ENCODE measurements around the gene TPM4.
"Not testable (repeated sequence)": the region's sequence is repeated elsewhere in the genome, so short reads cannot be mapped to it uniquely, and the experiment has no call there.

TPM4 gene

DNA sequence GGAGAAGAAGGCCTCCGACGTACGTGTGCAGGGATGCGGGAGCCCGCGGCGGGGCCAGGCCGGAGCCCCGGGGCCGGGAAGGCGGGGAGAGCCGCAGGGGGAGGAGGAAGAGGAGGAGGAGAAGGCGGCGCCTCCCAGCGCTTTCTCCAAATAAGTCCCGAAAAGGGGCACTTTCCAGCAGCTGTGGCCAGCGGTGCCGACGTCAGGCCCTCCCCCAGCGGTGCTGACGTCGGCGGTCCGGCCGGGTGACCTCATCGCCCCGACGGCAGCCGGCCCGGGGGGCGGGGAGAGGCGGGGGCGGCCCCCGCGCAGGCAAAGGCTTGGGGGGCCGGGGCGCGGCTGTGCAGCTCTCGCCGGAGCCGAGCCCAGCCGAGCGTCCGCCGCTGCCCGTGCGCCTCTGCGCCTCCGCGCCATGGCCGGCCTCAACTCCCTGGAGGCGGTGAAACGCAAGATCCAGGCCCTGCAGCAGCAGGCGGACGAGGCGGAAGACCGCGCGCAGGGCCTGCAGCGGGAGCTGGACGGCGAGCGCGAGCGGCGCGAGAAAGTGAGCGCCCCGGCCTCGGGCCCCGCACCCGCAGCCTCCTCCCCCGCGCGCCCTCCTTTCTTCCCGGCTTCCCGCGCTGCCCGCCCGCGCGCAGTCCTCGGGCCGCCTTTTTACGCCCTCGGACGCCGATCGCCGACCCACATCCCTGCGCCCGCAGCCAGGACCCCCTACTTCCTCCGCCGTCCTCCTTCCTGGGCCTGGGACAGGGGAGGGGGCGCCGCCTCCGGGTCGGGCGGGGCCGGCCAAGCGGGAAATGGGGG is at the start of gene TPM4:
Gene TPM4, plus strand, starts transcription at position 342 of the 804 bp plus-strand sequence. Its CDS starts 71 bp downstream, at position 413.
- peak; percentile 90 for DNase-seq

DNA sequence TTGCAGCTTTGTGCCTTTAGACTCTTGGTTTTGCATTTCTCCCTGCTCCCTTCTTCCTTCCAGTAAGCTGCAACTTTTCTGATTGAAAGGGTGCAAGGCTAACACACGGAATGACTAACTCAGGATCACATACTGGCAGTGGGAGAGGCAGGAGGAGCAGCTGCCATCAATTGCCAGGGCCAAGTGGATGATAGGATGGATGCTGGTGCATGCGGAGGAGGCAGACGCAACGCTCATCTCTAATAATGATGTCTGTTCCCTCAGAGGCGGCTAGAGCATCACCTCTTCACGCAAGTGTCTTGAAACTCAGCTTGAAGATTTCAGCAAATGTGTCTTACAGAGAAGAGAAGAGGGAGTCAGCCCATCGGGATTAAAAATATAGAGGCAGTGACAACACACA is 49.5 kb upstream of the TPM4 start:
- DNase-seq: no peak

DNA sequence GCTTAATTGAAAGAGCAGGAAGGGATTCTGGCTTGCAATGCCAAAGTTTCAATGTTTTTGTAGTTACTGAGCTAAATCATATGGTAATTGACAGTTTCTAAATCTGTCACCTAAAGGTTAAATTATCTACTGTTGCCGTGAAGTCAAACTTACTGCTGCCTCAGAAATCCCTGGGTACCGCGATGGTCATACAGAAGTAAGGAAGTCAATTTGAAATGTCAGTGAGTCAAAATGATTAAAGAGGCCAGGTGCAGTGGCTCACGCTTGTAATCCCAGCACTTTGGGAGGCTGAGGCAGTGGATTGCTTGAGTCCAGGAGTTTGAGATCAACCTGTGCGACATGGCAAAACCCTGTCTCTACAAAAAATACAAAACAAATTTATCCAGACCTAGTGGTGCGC is 48.8 kb upstream of the TPM4 start:
- DNase-seq: no peak

DNA sequence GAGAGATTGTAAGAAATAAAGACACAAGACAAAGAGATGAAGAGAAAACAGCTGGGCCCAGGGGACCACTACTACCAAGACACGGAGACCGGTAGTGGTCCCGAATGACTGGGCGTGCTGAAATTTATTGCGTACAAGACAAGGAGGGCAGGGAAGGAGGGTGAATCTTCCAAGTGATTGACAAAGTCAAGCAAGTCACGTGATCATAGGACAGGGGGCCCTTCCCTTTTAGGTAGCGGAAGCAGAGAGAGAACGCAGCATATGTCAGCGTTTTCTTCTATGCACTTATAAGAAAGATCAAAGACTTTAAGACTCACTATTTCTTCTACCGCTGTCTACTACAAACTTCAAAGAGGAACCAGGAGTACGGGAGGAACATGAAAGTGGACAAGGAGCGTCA is 46.1 kb upstream of the TPM4 start:
- DNase-seq: not testable (repeated sequence)

DNA sequence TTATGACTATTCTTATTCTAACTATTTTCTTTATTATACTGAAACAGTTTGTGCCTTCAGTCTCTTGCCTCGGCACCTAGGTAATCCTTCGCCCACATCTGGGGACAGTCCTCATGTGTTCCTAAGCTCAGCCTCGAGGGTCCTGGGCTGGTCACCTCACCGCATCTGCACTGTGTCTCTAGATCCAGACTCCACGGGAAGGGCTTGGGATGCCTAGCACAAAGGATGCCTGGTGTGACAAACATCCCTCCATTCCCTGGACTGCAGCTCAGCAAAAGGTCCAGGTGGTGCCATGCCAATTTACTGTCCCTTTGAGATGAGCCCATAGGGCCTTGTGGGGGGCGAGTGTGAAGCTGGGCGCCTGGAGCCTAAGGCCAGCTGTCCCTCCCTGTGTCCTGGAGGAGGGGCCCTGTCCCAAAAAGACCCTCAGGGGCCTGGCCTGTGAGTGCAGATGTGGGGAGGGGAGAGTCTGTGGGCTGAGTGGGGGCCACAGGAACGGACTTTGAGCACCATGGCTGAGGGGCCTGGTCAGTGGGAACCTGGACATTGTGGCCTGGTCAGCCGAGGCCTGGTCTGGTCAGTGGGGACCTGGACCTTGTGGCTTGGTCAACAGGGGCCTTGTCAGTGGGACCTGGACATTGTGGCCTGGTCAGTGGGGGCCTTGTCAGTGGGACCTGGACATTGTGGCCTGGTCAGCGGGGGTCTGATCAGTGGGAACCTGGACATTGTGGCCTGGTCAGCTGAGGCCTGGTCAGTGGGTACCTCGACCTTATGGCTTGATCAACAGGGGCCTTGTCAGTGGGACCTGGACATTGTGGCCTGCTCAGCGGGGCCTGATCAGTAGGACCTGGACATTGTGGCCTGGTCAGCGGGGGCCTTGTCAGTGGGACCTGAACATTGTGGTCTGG is 45.1 kb upstream of the TPM4 start:
- DNase-seq: no peak

DNA sequence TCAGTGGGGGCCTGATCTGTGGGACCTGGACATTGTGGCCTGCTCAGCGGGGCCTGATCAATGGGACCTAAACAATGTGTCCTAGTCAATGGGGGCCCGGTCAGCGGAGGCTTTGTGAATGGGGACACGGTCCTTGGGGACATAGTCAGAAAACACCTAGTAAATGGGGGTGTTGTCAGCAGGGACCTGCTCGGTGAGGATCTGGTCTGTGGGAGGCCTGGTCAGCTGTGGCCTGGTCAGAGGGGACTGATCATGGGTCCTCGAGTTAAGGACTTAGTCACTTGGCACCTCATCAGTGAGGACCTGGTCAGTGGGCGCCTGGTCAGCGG is 44.5 kb upstream of the TPM4 start:
- DNase-seq: no peak

DNA sequence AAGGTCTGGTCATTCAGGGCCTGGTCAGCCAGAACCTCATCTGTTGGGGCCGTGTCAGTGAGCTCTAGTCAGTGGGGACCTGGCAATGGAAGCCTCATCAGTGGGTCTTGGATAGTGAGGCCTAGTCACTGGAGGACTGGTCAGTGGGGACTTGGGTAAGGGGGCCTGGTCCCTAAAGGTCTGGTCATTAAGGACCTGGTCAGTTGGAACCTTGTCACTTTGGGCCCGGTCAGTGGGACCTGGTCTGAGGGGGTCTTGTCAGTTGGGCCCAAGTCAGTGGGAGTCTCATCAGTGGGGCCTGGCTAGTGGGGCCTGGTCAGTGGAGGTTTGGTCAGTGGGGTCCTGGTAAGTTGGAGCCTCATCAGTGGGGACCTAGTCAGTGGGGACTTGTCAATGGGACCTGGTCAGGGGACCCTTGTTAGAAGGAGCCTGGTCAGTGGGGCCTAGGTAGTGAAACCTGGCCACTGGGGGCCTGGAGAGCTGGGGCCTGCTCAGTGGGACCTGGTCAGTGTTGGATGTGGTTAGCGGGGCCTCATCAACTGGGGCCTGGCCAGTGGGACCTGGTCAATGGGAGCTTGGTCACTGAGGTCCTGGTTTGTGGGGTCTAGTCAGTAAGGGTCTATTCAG is 43.7 kb upstream of the TPM4 start:
- DNase-seq: no peak

DNA sequence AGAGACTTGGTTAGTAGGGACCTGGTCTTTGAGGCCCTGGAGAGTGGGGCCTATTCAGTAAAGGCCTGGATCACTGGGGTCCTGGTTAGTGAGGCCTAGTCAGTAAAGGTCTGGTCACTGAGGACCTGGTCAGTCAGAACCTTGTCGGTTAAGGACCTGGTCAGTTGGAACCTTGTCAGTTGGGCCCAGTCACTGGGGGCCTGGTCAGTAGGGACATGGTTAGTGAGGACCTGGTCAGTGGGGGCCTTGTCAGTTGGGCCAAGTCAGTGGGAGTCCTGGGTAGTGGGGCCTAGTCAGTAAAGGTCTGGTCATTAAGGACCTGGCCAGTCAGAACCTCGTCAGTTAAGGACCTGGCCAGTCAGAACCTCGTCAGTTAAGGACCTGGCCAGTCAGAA is 43.2 kb upstream of the TPM4 start:
- DNase-seq: no peak

DNA sequence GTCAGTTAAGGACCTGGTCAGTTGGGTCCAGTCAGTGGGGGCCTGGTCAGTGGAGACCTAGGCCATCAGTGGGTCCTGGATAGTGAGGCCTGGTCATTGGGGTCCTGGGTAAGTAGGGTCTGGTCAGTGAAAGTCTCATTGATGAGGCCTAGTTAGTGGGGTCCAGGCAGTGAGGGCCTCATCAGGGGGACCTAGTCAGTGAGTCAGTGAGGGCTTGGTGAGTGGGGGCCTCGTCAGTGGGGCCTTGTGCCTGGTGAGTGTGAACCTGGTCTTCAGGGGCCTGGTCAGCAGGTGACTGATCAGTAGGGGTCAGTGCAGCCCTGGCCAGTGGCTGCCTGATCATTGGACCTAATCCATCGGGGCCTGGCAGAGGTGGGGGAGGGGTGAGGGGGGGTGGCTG is 42.6 kb upstream of the TPM4 start:
- DNase-seq: no peak

DNA sequence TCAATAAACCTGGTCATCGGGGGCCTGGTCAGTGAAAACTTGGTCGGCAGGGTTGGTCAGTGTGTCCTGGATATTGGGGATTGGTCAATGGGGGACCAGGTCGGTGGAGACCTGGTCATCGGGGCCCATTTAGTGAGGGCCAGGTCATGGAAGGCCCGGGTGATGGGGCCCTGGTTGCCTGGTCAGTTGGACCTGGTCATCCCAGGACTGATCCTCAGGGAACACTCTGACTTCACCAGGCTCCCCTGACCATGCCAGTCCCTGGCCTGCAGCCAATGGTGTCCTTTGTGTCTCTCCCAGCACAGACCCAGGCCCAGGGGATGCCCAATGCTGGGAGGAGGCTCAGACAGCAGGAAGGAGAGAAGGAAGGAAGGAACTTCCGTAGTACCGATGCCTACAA is 42.1 kb upstream of the TPM4 start:
- no peak for DNase-seq

DNA sequence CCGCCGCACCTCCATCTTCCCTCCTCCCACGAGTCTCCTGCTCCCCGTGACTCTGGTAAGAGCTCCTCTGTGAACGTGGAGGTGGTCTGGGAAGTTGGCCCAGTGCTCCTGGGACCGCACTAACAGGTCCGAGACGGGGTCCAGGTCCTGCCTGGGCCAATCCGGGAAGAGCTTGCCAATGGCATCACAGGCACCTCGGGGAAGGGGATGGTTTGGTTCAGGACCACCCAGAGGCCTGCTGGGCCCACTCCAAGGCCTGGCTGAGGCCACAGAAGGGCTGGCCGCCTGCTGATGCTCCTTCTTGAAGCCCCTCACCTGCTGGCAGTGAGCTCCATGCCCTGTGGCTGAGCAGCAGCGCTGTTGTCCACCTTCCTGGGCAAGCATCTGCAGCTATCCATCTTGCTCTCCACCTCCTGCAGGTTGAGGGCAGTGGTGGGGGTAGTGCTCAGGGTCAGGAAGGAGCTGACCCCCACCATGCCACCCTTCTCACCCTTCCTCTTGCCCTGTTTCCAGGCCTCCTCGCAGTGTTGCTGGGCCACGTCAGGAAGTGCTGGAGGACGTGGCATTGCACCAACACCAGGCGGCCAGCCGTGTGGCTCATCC is 41.2 kb upstream of the TPM4 start:
- DNase-seq: no peak

DNA sequence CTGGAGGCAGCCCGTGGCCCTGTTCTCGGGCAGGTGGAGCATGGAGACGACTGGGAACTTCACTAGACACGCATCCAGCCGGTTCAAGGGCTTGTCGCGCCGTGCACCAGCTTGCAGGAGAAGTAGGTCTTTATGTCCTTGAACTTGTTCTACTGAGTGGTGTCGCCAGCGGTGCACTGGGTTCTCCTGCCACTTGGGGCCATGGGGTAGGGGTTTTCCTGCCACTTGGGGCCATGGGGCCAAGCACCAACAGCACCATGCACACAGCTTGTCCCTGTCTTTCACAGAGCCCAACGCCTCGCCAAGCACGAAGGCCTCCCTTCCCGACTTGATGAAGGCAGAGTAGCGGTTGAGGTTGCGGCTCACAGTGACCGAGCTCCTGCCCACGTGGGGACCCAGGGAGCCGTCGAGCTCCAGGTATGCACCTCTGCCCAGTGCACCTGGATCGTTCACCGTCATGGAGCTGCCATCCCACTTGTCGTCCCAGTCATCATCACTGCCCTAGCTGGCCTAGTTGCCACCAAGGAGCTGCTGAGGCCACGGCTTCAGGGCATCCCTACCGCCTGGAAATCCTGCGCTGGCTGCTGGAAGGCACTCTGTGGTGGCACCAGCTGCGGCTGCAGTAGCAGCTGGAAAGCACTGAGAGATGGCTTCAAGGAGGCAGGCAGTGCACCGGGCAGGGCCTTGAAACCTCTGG is 40.5 kb upstream of the TPM4 start:
- DNase-seq: no peak

DNA sequence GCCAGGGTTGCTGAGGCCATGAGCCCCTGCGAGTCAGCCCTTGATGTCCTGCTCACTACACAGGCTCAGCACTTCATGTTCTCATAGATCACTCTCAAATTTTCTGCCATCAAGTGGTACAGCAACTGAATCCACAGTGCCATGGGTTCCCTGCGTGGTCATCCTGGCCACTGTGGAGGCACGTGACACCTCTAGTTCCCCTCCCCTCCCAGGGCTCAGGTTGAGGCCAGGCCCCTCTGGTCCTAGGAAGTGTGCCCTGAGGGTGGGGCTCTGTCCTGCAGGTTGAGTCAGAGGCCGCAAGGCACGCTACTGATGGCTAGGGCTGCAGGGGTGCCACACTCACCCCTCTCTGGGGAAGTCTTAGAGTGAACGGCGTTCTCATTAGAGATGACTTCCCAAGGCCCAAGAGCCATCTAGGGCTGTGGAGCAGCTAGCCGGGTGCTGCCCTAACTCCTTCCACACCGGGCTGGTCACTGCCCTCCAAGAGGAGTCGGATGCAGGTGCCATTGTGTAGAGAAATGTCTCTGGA is 39.8 kb upstream of the TPM4 start:
- no peak for DNase-seq

DNA sequence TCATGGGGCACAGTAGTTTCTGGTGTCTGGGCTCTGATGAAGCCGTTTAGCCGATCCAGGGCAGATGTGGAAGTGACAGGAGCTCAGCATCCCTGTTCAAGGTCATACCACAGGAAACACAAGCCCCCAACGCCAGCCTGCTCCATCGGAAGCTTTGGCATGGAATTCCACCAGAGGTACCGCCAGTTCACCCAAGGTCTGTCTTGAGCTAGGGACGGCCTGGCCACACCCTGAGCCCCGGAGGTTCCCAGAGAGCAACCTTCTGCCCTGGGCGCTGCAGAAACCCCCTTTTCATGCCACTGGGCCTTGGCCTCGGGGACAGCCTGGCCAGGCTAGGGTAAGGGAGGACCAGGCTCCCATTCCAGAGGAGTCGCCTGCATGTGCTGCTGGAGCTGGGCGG is 39.4 kb upstream of the TPM4 start:
- DNase-seq: no peak

DNA sequence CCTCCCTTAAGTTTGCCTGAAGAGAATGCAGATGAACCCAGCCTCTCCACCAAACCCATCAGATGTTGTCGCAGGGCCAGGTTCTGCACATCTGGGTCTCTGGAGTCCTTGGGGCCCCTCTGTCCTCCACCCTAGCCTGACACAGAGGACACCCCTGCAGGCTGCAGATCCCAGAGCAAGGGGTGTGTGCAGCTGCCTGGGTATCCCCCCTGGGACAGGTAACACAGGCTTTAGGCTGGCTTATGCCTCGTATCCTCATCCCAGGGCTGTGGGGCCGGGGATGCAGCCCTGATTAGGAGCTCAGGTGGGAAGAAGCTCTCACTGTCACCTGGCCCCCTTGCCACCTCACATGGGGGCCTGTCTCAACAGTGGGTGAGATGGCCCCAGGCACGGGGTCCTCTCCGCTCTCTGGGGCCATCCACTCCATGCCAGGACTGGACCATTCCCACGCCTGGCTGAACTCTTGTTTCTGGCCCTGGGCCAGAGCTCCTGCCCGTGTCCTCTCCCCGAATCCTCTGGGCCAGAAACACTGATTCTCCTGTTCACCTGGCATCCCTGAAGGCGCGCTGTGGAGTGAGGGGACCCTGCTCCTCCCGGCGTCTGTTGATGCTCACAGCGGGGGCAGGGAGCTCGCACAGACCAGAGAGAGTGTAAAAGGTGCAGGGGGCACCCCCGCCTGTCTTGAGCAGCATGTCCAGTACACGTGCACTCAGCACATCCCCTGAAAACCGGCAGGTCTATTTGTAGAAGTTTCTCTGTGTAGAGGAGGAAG is 38.7 kb upstream of the TPM4 start:
- DNase-seq: no peak

DNA sequence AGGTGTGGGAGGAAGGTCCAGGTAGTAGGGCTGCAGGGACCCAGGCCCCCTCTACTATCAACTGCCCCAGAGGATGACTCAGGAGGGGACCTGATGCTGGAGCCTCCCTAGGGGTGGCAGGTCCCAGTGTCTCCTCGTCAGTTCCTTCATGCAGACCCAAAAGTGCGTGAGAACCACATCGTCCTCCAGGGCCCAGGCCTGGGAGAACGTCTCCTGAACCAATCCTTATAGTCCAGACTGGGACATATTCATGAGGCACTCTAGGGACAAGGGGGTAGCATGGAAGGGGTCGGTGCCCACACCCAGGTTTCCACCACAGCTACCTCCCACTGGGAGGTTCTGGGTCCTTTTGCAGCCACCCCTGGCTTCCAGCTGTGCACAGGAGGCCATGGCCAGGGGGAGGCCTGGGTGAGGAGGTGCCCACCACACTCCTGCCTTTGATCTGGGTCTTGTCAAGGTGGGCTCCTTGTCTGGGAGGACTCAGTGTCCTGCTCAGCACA is 38.0 kb upstream of the TPM4 start:
- no peak for DNase-seq

DNA sequence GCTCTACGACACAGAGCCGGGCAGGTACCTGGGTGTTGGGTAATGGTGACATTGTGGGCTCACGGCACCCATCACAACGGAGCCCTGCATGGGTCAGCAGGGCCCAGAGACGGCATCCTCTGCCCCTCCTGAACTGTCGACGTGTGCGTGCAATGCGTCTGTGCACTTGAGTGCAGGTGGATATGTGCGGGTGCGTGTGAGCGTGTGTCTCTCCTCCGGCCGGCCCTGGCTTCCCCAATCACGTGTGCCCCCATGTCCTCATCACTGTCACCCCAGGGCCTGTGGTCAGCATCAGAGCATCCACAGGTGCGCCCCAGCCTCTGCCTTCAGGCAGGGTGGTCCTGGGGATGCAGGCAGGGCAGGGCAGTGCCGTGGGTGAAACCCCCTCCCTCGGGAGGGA is 37.2 kb upstream of the TPM4 start:
- DNase-seq: no peak

DNA sequence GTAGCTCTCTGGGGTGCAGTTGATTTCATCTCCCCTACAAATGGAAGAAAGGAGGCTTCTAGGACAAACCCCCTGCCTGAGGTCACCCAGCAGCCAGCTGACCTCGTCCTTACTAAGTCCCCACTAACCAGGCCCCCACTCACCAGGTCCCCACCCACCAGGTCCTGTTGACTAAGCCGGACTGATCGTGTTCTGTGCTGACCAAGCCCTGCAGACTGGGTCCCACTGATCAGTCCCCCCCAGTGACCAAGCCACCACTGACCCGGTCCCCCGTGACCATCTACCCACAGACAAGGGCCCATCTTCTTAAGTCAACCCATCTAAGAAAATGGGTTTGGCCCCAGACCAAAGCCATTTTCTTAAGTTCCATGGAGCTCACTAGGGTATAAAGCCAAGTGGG is 36.8 kb upstream of the TPM4 start:
- no peak for DNase-seq

DNA sequence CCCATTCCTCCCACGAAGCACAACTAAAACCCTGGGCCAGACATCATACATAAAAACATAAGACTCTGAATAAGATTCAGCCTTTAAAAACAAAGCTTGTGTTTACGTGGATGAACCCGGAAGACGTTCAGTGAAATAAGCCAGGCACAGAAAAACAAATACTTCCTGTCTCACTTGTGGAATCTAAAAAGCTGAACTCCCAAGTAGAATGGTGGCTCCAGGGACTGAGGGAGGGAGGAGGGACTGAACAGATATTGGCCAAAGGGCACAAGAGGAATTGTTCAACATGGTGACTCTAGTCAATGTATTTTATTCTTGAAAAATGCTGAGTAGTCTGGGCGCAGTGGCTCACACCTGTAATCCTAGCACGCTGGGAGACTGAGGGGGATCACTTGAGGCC is 35.7 kb upstream of the TPM4 start:
- no peak for DNase-seq

DNA sequence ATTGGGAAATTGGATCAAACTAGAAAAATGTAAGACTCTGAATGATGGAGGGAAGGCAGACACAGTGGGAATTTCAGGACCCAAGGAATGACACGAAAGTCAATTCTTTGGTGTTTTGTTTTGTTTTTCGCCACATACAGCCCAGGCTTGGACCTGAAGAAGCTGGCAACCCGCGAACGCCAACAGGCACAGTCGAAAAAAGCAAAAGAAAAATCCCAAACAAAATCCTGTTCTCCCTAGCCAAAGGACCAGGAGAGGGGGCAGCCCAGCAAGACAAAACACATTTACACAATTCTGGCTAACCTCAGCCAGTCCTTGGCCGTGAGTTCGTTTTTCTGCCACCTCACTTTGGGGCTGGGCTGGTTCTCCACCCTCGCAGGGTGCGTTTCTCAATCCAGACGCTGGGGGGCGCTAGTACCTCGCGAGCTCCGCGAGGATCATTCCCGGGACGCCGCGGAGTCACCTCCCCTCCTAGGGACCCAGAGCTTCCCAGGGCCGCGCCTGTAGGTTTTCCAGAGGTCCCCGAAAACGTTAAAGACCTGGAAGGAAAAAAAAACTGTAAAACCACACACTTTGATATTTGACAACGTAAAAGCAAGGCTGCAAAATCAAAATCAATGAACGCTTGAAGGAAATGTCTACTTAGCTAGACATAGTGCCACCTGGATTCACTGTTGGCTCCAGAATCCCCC is 34.9 kb upstream of the TPM4 start:
- DNase-seq: peak; percentile 29

DNA sequence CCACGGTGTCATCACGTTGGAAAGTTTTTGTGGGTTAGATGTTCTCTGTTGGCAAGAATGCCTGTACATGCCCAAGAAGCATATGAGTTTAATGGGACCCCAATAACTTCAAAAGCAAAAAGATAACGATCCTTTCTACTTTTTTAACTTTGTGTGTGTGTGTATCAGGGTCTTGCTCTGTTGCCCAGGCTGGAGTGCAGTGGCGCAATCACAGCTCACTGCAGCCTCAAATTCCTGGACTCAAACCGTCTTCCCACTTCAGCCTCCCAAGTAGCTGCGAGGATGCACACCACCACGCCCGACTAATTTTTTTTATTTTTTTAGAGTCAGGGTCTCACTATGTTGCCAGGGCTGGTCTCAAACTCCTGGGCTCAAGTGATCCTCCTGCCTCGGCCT is 34.3 kb upstream of the TPM4 start:
- DNase-seq: no peak

All from GDM1 (cell line).